CD4-positive, alpha-beta T cell treated with Interferon gamma for 1 hour (primary cell): ENCODE measurements around the gene TRMT61A.

Source experiments
- DNase-seq: peaks from one replicate; pipeline ENCODE4 v3.0.0-alpha.2; 2020

TRMT61A gene

GRCh38 chr14:103548463-103549351, 19.7 kb downstream of the TRMT61A start:
- no peak for DNase-seq

GRCh38 chr14:103549361-103550311, 20.6 kb downstream of the TRMT61A start:
- DNase-seq: no peak

GRCh38 chr14:103550451-103551337, 21.7 kb downstream of the TRMT61A start:
- no peak for DNase-seq

- no peak for DNase-seq
Observed at GRCh38 chr14:103551338-103551762, 22.4 kb downstream of the TRMT61A start.

- DNase-seq: no peak
Observed at GRCh38 chr14:103552011-103552845, 23.2 kb downstream of the TRMT61A start.

GRCh38 chr14:103552846-103553210, 23.8 kb downstream of the TRMT61A start:
- no peak for DNase-seq

GRCh38 chr14:103555559-103556337, 26.8 kb downstream of the TRMT61A start:
- DNase-seq: no peak

- DNase-seq: no peak
Observed at GRCh38 chr14:103556946-103557758, 28.2 kb downstream of the TRMT61A start.

- no peak for DNase-seq
Observed at GRCh38 chr14:103558071-103558882, 29.3 kb downstream of the TRMT61A start.

GRCh38 chr14:103559766-103560165, 30.8 kb downstream of the TRMT61A start:
- DNase-seq: no peak

- DNase-seq: no peak
Observed at GRCh38 chr14:103560691-103561090, 31.7 kb downstream of the TRMT61A start.

GRCh38 chr14:103561381-103562178, 32.6 kb downstream of the TRMT61A start:
- DNase-seq: peak; percentile 23

- no peak for DNase-seq
Observed at GRCh38 chr14:103562179-103562428, 33.1 kb downstream of the TRMT61A start.

GRCh38 chr14:103562429-103563225, 33.6 kb downstream of the TRMT61A start, which contains the start of the genes BAG5 and COA8:
Gene BAG5 (minus strand): TSS chr14:103562657. CDS start chr14:103561164, 1,493 bp downstream.
Gene COA8 (plus strand): TSS chr14:103562960. CDS start chr14:103563002, 42 bp downstream.
- peak; percentile 82 for DNase-seq

GRCh38 chr14:103563226-103563620, 34.2 kb downstream of the TRMT61A start:
- no peak for DNase-seq

GRCh38 chr14:103563844-103564505, 35.0 kb downstream of the TRMT61A start:
- no peak for DNase-seq

GRCh38 chr14:103568952-103569351, 40.0 kb downstream of the TRMT61A start:
- DNase-seq: no peak
